ENCODE data around the gene RBM38. TPM values are rescaled to one million over a fixed set of nuclear protein-coding genes. Genes with fewer than 3 reads are reported as not detected.

Gene RBM38
- total and polyA plus RNA-seq, 9 of the 15 experiments (the other 6 are each of a cell fraction or from before 2014, with no cell fraction given), result 0.28 to 82.4 (median 33.2) TPM

DNA sequence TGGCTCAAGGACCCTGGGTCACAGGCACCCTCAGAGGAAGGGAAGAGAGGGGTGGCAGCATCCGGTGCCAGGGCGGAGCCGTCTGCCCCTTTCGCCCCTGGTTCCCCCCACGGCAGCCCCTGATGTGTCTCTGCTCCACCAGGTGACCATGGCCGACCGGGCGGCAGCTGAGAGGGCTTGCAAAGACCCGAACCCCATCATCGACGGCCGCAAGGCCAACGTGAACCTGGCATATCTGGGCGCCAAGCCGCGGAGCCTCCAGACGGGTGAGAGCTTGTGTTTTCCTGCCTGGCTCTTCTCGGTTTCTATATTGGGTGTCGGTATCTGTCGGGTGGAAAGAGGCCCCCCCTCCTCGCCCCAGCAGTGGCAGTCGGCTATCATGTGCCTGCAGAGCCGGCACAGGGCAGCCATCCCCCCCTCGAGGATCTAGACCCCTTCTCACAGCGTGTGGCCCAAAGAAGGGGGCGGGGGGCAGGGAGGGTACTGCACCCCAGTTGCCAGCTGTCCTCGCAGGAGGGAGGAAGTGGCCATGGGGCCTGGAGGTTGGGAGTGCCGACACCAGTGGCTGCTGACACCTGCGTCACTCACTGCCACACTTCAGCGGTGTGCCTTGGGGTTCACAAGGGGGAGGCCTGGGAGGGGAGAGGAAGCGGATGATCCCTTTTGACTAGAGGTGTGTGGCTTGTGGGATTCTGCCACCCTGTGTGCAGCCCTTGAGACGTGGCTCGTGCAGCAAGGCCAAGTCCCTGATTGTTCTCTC, 1.5 kb downstream of the RBM38 start:
- ATAC-seq, result no peak
- ChIA-PET CTCF (ENCODE audit: low intra/inter-chr PET ratio) (interaction anchor here (0.7 kb wide), 1 partner anchor 132 kb away, joined by 3 read pairs; the partner anchor contains the start of gene CTCFL), POLR2A (interaction anchor here (0.6 to 1.7 kb wide), 14 partner anchors 7 to 169 kb away, joined by 3 to 9 read pairs (median 4); no protein-coding TSS in a partner anchor)
- no peaks in the 10 kb centered on the region for H3K9me3 ChIP-seq (replicated peaks; ENCODE audit: control insufficient read depth, insufficient read depth, low read depth, low read length)
- no peak for FAIRE-seq
- peaks cover 57% of the 10 kb centered on the region for H3K36me3 ChIP-seq (ENCODE audit: control insufficient read depth, insufficient read depth, low read length)
- BruUV-seq (replicated peaks), result no TSS peak
- H2AFZ ChIP-seq (ENCODE audit: low read depth, low read length), result no peak overlapping the region
- H3K4me3 ChIP-seq, result peak overlapping the region; percentile 75
- H3K9me1 ChIP-seq (ENCODE audit: control insufficient read depth, insufficient read depth, low read length), result peaks cover 5% of the 10 kb centered on the region
- H3K4me1 ChIP-seq (replicated peaks in 1 of 2; ENCODE audit: control insufficient read depth in 2 of 2, insufficient read depth in 2 of 2, low read length in 2 of 2), result peaks cover 34 to 70% of the 10 kb centered on the region in 2 experiments
- intact Hi-C loops (cut with micrococcal nuclease), result loop anchor here (5.0 kb wide), 1 partner anchor 60 kb away; no protein-coding TSS in a partner anchor
- peak overlapping the region; percentile 84 for H3K4me2 ChIP-seq (ENCODE audit: insufficient read depth, low read length)
- peaks cover 63% of the 10 kb centered on the region for H3K79me2 ChIP-seq (ENCODE audit: control insufficient read depth, insufficient read depth, low read length)
- peak in 3 of 4 experiments; percentile 37 to 49 (median 48) for DNase-seq (ENCODE audit: extremely low read depth in 1 of 4, low spot score in 3 of 4)
- peak overlapping the region; percentile 71 to 96 for H3K9ac ChIP-seq (ENCODE audit: insufficient read depth in 1 of 2, low read depth in 2 of 2, low read length in 2 of 2)
- H3K27ac ChIP-seq (ENCODE audit: extremely low read depth, low read depth, low read length), result peak overlapping the region; percentile 66
- in situ Hi-C loops (cut with MboI), result loop anchor here (25.0 kb wide), 1 partner anchor 820 kb away; no protein-coding TSS in a partner anchor
- 18% methylated on average over 24 of the region's 33 CpGs for WGBS (ENCODE audit: insufficient coverage, low coverage, missing lambda C conversion rate)
- no peaks in the 10 kb centered on the region for H3K27me3 ChIP-seq (ENCODE audit: control insufficient read depth in 2 of 2, insufficient read depth in 2 of 2, low read length in 2 of 2)
- peaks cover 41% of the 10 kb centered on the region for H4K20me1 ChIP-seq (replicated peaks; ENCODE audit: control insufficient read depth, insufficient read depth, low read length)
- TF ChIP-seq, protein P1, sequence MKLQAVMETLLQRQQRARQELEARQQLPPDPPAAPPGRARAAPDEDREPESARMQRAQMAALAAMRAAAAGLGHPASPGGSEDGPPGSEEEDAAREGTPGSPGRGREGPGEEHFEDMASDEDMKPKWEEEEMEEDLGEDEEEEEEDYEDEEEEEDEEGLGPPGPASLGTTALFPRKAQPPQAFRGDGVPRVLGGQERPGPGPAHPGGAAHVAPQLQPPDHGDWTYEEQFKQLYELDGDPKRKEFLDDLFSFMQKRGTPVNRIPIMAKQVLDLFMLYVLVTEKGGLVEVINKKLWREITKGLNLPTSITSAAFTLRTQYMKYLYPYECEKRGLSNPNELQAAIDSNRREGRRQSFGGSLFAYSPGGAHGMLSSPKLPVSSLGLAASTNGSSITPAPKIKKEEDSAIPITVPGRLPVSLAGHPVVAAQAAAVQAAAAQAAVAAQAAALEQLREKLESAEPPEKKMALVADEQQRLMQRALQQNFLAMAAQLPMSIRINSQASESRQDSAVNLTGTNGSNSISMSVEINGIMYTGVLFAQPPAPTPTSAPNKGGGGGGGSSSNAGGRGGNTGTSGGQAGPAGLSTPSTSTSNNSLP (IDR thresholded peaks at IDR 0.05; ENCODE audit: borderline replicate concordance, low read depth, low read length), result no peak
- no peak for TF ChIP-seq ZBTB7A (IDR thresholded peaks at IDR 0.05; ENCODE audit: borderline replicate concordance, control insufficient read depth, low read depth, low read length)
- TF ChIP-seq, protein P2, sequence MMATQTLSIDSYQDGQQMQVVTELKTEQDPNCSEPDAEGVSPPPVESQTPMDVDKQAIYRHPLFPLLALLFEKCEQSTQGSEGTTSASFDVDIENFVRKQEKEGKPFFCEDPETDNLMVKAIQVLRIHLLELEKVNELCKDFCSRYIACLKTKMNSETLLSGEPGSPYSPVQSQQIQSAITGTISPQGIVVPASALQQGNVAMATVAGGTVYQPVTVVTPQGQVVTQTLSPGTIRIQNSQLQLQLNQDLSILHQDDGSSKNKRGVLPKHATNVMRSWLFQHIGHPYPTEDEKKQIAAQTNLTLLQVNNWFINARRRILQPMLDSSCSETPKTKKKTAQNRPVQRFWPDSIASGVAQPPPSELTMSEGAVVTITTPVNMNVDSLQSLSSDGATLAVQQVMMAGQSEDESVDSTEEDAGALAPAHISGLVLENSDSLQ (IDR thresholded peaks at IDR 0.05), result peak; percentile 16; the same call in 1 of the 2 replicates
- peak; percentile 43 for TF ChIP-seq FIP1L1 (IDR thresholded peaks at IDR 0.05; ENCODE audit: low read depth, low read length, poor library complexity, severe bottlenecking)
- no peak for TF ChIP-seq FUS (optimal IDR thresholded peaks at IDR 0.05; ENCODE audit: low read depth, low read length)
- TF ChIP-seq POLR2G (IDR thresholded peaks at IDR 0.05; ENCODE audit: low read depth, low read length), result peak; percentile 65; the same call in 1 of the 2 replicates
- TF ChIP-seq STAG1 (CRISPR knock-in tag; IDR thresholded peaks at IDR 0.05; ENCODE audit: borderline replicate concordance), result peak; percentile 44; the same call in 1 of the 2 replicates
- TF ChIP-seq, protein P3, sequence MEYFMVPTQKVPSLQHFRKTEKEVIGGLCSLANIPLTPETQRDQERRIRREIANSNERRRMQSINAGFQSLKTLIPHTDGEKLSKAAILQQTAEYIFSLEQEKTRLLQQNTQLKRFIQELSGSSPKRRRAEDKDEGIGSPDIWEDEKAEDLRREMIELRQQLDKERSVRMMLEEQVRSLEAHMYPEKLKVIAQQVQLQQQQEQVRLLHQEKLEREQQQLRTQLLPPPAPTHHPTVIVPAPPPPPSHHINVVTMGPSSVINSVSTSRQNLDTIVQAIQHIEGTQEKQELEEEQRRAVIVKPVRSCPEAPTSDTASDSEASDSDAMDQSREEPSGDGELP (CRISPR knock-in tag; IDR thresholded peaks at IDR 0.05; ENCODE audit: borderline replicate concordance), result peak; percentile 55; the same call in 1 of the 2 replicates
- TF ChIP-seq KDM1A (IDR thresholded peaks at IDR 0.05), result no peak
- peak; percentile 66 for TF ChIP-seq SPI1 (IDR thresholded peaks at IDR 0.05; ENCODE audit: borderline replicate concordance, low read depth, low read length)
- 0 out of 2 replicates have a peak, but pooled peaks have one; percentile 25 for TF ChIP-seq ZNF232 (CRISPR knock-in tag; IDR thresholded peaks at IDR 0.05)
- 0 out of 2 replicates have a peak, but pooled peaks have one; percentile 46 for TF ChIP-seq KAT7 (CRISPR knock-in tag; IDR thresholded peaks at IDR 0.05; ENCODE audit: borderline replicate concordance)
- TF ChIP-seq CBFA2T3 (IDR thresholded peaks at IDR 0.05), result 0 out of 2 replicates have a peak, but pooled peaks have one; percentile 5
